Kidney (tissue), 14 donors: Measurements from ENCODE around the gene PCYT2. TPM values are rescaled to one million over a fixed set of nuclear protein-coding genes. Genes with fewer than 3 reads are reported as not detected.

Experiments used
- DNase-seq, 5 donors: peaks; one replicate each; pipeline ENCODE4 v3.0.0-alpha.2; 2013 to 2020
- FAIRE-seq: peaks from 2 replicates; lab custom pipeline; 2012; peaks lifted over from hg19 to GRCh38; lab: Jason Lieb, UNC
- H3K27ac ChIP-seq, 2 donors: one replicate each; pipeline ENCODE4 v1.7.0; 2013; ENCODE audit warnings: low read depth in 2 of 2, low read length in 2 of 2, inconsistent platforms in 1 of 2
- H3K27me3 ChIP-seq: one replicate; pipeline ENCODE4 v1.7.1; 2013; ENCODE audit warnings: low read length, inconsistent platforms; ENCODE audit not compliant: control insufficient read depth, insufficient read depth
- H3K36me3 ChIP-seq, 3 donors: one replicate each; pipeline versions ENCODE4 v1.7.0 to v1.7.1; 2013; ENCODE audit warnings: low read length in 3 of 3, control low read depth in 1 of 3, inconsistent platforms in 1 of 3; ENCODE audit not compliant: insufficient read depth in 3 of 3, control insufficient read depth in 2 of 3
- H3K4me1 ChIP-seq, 3 donors: one replicate each; pipeline versions ENCODE4 v1.7.0 to v1.7.1; 2013; ENCODE audit warnings: low read length in 3 of 3, inconsistent platforms in 1 of 3, low read depth in 1 of 3; ENCODE audit not compliant: control insufficient read depth in 2 of 3, insufficient read depth in 2 of 3
- H3K4me3 ChIP-seq, 3 donors: one replicate each; pipeline versions ENCODE4 v1.7.0 to v1.8.1; 2013; ENCODE audit warnings: low read length in 3 of 3, control low read depth in 1 of 3, inconsistent platforms in 1 of 3
- H3K9ac ChIP-seq, 3 donors: one replicate each; pipeline versions ENCODE4 v1.7.0 to v1.7.1; 2013; ENCODE audit warnings: low read length in 3 of 3, control low read depth in 1 of 3, inconsistent platforms in 1 of 3
- H3K9me3 ChIP-seq, 3 donors: one replicate each; pipeline versions ENCODE4 v1.7.0 to v1.7.1; 2013; ENCODE audit warnings: low read length in 3 of 3, control low read depth in 1 of 3, inconsistent platforms in 1 of 3; ENCODE audit not compliant: control insufficient read depth in 2 of 3, insufficient read depth in 1 of 3
- intact Hi-C: fragments of 100-400 bp; cut with DNase I; formaldehyde crosslinking; loops from one replicate; pipeline ENCODE4 v1.11.1; 2022
- polyA plus RNA-seq: library from polyadenylated mRNA; stranded (reverse); fragments of 350-450 nt; fragmentation: Illumina TruSeq; extraction: RNeasy Lipid Tissue Mini Kit (QIAGEN cat#74804); gene quantifications from one replicate; pipeline ENCODE4 v1.2.3, GENCODE V29; 2014; ENCODE audit warnings: low read depth, low replicate concordance; ENCODE audit not compliant: insufficient read depth
- total RNA-seq: library from RNA; stranded (reverse); fragmentation: NEBNext Ultra II Directional; extraction: Animal tissue kit (Norgen Biotek cat#: 25700); gene quantifications from one replicate; pipeline ENCODE4 v1.2.1, GENCODE V29; 2021
- TF ChIP-seq, protein P1 (sequence below): IDR thresholded peaks from 3 replicates; pipeline ENCODE4 v1.5.1; 2012; ENCODE audit warnings: mild to moderate bottlenecking, moderate library complexity, borderline replicate concordance; ENCODE audit not compliant: insufficient read depth; ENCODE audit errors: extremely low read depth
- donor health status: control.
- donor health status: control.
- donor health status: control.
- donor health status: control.
- donor health status: control.
- donor health status: DM: yes; HTN: yes; CAD: no.
- donor health status: Normal renal cell carcinoma (clear cell type).

PCYT2 gene
- total and polyA plus RNA-seq, 2 donors from 2014 or later: 28.4 to 104 TPM

DNA sequence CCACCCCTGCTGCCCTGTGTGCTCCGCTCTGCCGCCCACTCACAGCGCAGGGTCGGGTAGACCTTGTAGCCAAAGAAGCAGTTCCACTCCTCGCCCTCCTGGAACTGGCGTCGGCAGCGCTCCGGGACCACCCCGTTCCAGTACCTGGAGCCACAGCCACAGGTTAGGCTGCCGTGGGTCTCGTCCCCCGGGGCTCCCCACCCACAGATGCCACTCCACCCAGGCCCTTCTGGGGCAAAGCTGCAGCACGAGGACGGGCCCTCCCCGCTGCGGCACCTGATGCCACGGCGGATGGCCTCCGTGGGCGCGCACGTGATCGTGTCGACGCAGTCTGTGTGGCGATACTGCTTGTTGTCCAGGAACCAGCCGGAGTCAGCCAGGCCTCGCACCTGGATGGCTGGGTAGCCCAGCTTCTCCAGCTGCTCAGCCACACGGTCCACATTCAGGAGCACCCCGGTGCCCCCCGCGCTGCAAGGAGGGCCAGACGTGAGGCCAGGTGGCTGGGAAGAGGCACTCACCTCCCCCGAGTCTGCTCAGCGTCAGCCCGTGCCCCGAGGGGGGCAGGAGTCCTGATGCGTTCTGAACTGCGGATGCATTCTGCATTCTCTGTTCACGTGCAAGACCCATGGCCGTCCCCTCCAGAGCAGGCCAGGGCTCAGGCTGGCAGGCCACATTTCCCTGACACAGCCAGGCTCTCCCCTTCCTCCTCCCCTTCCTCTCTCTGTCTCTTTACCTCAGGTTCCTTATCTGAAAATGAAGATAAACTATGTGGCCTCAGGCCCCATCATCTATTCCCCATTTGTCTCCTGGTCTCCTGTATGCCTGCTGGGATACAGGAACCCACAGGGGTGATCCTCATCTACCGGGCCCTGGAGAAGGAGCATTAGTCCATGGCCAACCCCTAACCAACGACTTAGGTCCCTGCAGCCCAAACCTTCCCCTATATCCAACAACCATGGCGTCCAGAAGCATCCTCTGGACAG lies 45.7 kb upstream of the PCYT2 start:
- Histone ChIP-seq H3K9ac (no peak overlapping the region), H3K4me3 (no peak overlapping the region), H3K4me1 (peaks cover 0 to 3% (median 0%) of the 10 kb centered on the region in 3 donors), H3K27ac (no peak overlapping the region), H3K36me3 (no peaks in the 10 kb centered on the region), H3K9me3 (no peaks in the 10 kb centered on the region), H3K27me3 (peaks cover 10% of the 10 kb centered on the region)
- DNase-seq (no peak), FAIRE-seq (no peak)
- intact Hi-C loops: no loop called here
- TF ChIP-seq, protein P1, sequence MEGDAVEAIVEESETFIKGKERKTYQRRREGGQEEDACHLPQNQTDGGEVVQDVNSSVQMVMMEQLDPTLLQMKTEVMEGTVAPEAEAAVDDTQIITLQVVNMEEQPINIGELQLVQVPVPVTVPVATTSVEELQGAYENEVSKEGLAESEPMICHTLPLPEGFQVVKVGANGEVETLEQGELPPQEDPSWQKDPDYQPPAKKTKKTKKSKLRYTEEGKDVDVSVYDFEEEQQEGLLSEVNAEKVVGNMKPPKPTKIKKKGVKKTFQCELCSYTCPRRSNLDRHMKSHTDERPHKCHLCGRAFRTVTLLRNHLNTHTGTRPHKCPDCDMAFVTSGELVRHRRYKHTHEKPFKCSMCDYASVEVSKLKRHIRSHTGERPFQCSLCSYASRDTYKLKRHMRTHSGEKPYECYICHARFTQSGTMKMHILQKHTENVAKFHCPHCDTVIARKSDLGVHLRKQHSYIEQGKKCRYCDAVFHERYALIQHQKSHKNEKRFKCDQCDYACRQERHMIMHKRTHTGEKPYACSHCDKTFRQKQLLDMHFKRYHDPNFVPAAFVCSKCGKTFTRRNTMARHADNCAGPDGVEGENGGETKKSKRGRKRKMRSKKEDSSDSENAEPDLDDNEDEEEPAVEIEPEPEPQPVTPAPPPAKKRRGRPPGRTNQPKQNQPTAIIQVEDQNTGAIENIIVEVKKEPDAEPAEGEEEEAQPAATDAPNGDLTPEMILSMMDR: no peak

DNA sequence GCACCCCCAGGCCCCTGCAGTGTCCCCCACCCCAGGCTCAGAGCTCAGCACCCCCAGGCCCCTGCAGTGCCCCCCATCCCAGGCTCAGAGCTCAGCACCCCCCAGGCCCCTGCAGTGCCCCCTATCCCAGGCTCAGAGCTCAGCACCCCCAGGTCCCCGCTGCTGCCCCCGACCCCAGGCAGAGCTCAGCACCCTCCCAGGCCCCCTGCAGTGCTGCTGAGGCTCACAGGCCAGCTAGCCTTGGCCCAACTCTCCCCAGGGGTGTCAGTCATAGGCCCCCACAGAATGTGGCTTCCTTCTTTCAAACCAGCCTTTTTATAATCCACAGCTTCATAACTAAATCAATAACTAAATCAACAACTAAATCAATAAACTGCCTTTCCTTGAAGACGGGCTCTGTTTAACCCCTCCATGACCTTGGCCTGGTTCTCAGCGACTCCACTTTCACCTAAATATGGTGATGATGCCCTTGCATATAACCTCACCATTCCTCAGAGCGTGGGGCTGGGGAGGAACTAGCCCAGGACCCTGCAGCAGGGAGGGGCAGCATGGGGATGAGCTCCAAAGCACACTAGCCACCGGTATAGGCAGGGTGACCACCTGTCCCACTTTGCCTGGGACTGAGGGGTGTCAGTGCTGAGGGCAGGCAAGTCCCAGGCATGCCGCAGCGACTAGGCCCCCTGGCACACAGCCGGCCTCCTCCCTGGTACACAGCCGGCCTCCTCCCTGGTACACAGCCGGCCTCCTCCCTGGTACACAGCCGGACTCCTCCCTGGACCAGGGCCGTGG lies 44.8 kb upstream of the PCYT2 start:
- Histone ChIP-seq H3K27ac (no peak overlapping the region), H3K9me3 (no peaks in the 10 kb centered on the region), H3K4me3 (no peak overlapping the region), H3K4me1 (peaks cover 0 to 3% (median 0%) of the 10 kb centered on the region in 3 donors), H3K9ac (no peak overlapping the region), H3K27me3 (peaks cover 10% of the 10 kb centered on the region), H3K36me3 (no peaks in the 10 kb centered on the region)
- TF ChIP-seq, protein P1: no peak
- intact Hi-C loops: no loop called here
- no peak for DNase-seq
- FAIRE-seq: no peak

DNA sequence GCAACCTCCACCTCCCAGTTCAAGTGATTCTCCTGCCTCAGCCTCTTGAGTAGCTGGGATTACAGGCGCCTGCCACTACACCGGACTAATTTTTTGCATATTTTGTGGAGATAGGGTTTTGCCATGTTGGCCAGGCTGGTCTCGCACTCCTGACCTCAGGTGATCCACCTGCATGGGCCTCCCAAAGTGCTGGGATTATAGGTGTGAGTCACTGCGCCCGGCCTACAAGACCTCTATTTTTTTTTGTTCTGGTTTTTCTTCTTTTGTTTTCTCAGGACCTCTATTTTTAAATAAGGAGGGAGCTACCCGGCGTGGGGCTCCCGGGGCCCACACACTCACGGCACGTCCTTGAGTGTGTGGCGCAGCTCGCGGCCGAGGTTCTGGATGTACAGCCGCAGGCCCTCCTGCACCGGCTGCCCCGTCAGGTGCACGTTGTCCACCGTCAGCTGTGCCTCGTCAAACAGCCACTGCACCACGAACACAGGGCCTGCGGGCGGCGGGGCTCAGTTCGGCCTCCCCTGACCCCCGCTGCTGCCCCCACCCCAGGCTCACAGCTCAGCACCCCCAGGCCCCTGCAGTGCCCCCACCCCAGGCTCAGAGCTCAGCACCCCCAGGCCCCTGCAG lies 44.0 kb upstream of the PCYT2 start:
- Histone ChIP-seq H3K9ac (no peak overlapping the region), H3K9me3 (no peaks in the 10 kb centered on the region), H3K4me1 (no peaks in the 10 kb centered on the region), H3K36me3 (no peaks in the 10 kb centered on the region), H3K27me3 (peaks cover 10% of the 10 kb centered on the region), H3K27ac (no peak overlapping the region), H3K4me3 (no peak overlapping the region)
- intact Hi-C loops: no loop called here
- DNase-seq (no peak), FAIRE-seq (no peak)
- TF ChIP-seq, protein P1: no peak
